ENCODE data around the gene CSTA.

CSTA gene, protein sequence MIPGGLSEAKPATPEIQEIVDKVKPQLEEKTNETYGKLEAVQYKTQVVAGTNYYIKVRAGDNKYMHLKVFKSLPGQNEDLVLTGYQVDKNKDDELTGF

DNA sequence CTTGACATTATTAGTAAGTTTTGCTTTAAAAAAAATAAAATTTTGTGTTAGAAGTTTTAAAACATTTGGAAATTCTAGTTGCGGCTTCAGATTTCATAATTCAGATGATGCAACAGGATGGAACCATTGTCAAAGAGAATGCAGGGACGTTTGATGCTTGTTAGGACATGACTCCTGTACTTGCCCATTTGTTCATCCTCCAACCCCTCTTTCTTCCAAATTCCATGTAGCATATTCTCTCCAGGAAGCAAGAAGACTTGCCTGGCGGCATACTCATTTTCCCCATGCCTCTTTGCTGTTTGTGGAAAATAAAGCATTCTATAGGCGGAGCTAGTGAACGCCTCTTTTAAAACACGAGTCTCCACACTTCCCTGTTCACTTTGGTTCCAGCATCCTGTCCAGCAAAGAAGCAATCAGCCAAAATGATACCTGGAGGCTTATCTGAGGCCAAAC is at the start of gene CSTA:
Gene CSTA (plus strand): TSS at position 378 of the 453 bp plus-strand sequence. CDS start 45 bp downstream, at position 423.
- DNase-seq = no peak

DNA sequence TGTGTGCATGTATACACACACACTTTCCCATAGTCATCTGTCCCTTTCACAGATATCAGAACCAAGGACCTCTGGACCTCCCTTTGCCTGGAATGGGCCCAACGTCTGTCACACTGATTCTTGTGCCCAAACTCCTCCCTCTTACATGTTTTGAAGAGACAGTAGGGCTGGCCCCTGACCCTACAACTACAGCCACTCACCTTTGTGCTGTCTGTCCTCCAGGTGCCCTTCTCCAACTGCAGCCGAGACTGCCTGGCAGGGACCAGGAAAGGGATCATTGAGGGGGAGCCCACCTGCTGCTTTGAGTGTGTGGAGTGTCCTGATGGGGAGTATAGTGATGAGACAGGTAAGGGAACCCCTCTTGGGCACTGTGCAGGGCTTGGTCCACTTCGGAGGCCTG is 43.2 kb upstream of the CSTA start:
- DNase-seq = no peak

DNA sequence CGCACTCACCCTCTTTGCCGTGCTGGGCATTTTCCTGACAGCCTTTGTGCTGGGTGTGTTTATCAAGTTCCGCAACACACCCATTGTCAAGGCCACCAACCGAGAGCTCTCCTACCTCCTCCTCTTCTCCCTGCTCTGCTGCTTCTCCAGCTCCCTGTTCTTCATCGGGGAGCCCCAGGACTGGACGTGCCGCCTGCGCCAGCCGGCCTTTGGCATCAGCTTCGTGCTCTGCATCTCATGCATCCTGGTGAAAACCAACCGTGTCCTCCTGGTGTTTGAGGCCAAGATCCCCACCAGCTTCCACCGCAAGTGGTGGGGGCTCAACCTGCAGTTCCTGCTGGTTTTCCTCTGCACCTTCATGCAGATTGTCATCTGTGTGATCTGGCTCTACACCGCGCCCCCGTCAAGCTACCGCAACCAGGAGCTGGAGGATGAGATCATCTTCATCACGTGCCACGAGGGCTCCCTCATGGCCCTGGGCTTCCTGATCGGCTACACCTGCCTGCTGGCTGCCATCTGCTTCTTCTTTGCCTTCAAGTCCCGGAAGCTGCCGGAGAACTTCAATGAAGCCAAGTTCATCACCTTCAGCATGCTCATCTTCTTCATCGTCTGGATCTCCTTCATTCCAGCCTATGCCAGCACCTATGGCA is 41.1 kb upstream of the CSTA start:
- DNase-seq = no peak

DNA sequence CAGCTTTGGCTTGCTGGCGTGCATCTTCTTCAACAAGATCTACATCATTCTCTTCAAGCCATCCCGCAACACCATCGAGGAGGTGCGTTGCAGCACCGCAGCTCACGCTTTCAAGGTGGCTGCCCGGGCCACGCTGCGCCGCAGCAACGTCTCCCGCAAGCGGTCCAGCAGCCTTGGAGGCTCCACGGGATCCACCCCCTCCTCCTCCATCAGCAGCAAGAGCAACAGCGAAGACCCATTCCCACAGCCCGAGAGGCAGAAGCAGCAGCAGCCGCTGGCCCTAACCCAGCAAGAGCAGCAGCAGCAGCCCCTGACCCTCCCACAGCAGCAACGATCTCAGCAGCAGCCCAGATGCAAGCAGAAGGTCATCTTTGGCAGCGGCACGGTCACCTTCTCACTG is 40.6 kb upstream of the CSTA start:
- DNase-seq = no peak

DNA sequence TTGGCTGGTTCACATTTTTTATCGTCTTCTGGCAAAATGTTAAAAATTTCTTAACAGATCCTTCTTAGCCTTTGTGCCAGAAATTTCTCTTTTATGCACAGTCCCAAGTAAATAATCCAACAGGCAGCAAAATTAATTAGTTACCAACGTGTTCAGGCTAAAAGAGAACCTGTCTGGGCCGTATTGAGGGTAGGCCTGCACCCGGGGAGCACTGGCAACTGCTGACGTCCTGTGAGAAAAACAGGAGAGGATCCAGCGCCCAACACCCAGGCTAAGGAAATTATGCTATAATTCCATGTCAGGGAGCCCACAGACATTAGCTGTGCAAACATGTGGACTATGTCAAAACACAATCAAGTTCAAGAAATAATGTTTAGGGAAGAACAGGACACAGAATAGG is 30.7 kb upstream of the CSTA start:
- no peak for DNase-seq

DNA sequence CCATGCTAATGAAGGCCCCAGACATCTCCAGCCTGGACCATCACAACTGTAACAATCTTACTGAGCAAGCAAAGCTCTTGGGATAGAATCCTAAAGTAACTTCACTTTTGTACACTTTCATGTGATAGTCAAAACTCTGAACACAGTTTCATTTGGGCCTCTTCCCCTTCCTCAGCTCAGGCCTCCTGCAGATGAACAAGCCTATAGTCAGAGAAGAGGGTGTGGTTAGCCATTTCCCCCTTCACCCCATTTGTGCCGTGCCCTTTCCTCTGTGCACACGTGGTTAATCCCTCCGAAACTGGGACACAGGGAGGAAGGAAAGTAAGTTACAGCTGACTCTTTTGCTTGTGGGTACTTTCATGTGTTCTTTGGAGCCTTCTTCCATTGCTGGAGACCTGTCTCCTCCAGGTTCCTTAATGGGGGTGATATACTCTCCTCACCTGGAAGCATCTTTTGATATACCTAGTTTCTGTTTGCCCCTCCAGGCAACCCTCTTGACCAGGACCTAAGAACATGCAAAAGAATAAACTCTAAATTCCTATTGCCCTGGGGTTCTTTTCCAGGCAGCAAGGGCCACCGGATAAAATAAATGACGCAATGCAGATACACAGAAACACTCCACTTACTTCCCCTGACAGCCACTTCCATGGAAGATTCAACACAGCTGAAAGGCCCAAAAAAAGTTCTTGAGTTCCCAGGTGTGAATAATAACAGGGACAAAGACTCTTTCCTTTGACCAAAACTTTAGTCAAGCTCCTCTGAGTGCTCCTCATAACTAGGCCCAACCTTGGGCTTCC is 29.6 kb upstream of the CSTA start:
- DNase-seq = no peak

DNA sequence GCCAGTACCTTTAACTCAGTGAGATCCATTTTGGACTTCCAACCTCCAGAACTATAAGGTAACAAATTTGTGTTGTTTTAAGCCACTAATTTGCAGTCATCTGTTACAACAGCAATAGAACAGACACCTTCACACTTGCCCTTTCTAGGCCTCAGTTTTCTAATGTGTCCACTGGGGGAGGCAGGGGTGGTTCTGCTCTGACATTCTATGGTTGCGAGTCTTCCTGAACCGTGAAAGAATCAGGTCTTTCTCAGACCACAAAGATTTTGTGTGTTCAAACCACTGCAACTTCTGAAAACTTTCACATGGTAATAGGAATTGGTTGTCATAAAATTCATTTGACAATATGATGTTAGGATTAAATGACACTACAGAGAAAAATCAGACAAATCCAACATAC is 26.8 kb upstream of the CSTA start:
- DNase-seq = no peak

DNA sequence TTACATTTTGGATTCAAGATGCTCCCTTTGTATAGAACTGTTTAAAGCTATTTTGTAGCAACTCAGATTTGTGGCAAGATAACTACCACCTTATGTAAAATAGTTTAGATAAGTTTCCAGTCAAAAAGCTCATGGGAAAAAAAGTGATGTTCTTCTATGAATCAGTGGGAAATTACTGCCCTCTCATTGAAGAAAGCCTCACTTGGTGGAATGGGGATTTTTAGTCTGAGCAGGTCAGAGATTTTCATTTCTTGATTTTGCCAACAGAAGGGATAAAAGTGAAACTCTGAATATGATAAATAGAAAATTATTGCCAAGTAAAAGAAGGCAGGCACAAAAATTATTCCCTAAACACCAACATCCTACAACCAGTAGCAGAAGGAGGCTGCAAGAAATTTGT is 25.8 kb upstream of the CSTA start:
- DNase-seq = no peak

DNA sequence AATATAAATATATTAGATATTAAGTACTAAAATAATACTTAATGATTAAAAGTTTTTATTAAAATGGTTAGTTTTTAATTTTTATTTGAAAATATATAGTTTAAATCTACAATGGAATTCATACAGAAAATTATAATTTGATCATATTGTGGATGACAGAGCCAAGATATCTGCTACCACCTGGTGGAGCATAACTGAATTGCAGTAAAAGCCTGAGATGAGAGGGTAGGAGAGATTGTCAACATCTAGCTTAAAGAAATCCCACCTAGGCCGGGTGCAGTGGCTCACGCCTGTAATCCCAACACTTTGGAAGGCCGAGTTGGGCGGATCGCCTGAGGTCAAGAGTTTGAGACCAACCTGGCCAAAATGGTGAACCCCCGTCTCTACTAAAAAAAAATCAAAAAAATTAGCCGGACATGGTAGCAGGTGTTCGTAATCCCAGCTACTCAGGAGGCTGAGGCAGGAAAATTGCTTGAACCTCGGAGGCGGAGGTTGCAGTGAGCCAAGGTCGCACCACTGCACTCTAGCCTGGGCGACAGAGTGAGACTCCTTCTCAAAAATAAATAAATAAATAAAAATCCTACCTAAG is 25.1 kb upstream of the CSTA start:
- DNase-seq = peak; percentile 0

DNA sequence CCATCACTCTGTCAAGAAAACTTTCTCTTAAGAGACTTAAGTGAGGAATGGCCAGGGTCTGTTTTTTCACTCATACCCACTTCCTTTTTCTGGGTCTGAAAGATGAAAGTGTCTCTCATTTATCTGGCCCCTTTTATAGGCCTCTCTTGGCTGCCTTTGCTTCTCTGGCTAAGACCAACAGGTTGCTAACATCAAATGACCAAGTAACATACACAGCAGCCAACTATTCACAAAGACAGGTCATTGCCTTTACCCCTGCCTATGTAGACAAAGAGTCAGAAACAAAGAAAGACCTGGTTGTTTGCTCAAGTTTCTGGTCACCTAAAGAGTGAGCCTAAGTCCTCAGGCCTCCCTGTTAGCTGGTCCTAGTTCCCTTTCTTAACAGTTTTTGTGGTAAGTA is 24.0 kb upstream of the CSTA start:
- no peak for DNase-seq

DNA sequence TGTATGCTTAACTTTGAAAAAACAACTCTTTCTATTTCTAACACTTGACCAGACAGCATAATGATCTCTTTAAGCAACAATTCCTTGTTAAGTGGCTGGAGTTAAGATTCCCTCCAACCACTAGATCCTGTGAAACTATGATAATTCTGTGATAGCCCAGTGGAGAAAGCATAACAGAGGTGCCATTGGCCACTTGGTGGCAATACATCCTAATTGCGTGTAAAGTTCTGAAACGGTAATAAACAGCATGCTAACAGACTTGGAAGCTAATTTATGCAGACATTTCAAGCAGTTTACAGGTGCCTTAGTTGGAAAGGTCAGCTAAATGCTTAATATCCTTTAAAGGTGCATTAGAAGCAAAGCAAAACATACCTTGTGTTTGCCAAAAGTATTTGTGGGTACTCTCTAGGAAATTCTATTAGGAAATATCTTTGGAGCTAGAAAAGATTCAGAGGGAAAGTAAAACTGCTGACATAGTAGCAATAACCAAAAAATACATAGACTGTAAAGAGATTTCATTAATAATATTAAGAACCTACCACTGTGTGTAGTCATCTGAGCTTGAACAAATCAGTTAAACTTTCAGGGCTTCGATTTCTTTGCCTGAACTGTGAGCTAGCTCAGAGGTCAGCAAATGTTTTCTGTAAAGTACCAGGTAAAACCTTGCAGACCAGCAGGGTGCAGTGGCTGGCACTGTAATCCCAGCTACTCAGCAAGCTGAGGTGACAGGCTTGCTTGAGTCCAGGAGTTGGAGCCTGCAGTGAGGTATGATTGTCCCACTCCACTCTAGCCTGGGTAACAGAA is 19.0 kb upstream of the CSTA start:
- DNase-seq = no peak

DNA sequence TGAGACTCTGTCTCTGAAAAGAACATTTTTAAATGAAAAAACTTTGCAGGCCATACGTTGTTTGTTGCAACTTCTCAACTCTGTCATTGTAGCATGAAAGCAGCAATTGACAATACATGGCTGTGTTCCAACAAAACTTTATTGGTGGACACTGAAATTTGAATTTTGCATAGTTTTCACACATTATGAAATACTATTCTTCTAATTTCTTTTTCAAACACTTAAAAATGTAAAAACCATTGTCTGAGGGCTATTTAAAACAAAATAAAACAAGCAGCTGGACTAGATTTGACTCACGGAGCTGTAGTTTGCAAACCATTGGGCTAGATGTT is 18.5 kb upstream of the CSTA start:
- DNase-seq = no peak

DNA sequence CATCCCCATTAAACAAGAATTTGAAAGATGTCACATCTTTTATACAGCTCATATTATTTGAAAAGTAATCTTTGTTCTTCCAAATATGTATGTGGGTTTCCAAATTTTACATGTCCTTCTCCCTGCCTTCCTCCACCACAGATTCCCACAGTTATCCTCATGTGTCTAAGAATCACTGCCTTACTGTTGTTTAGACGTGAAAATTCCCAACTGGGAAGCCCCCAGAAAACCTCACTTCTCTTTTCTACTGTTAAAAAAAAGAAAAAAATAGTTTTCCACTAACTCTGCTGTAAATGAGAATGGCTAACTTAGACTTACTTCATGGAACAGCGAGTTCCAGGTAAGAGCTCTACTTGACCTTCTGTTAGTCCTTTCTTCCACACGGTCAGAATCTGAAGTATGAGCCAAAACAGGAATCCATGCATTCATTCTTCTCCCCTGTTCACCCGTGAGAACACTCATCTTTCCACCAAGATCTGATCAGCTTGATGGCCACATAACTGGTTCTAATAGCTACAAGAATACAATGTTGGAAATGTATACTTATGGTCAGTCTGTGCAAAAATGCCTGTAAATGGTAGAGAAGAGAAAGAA is 17.9 kb upstream of the CSTA start:
- no peak for DNase-seq

DNA sequence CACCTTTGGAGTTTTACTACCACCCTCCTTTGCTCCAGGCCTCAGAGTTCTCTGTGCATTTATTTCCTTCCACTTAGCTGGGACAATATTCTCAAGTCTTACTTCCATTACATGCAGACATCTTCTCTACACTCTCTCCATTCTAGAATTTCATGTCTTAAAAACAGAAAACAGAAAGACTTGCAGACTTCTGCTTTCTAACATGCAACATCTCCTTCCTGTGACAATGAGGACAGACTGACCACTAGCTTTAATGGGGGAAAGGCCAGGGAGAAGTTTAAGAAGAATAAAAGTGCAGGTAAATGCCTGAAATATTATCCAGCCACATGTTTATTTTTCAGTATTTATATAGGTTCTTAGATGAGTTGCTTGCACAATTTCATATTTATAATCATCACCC is 17.1 kb upstream of the CSTA start:
- no peak for DNase-seq

DNA sequence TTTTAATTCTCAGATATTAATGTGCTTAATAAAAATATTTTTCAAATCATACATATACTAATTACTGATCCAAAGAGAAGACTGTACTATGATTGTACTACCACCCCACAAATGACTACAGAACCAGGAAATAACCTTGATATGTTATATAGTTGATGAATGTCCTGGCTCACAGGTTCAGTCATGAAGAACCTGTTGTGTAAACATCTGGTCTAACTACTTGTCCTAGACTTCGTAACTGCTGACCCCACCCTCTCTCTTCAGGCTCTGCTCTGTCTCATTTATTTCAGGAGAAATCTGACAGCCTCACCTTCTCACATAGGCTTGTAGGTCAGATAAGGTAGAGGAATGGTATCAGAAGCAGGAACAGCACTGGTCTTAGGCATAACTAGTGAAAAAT is 14.7 kb upstream of the CSTA start:
- DNase-seq = no peak

DNA sequence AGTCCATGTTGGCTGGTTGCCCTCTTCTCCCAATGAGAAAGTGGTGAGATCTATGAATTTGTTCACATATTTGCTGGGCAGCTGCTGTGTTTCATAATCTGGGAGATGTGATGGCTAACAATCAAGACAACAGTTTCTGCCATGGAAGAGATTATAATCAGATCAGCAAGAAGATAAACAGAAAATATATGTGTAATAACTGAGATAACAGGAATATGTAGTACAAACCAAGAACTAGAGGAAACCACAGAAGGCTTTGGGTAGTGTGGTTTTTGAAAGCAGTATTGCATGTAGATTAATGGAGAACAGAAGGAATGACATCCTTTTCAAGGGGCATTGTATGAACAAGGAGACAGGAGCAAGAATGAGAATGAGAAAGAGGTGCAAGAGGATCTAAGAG is 12.2 kb upstream of the CSTA start:
- no peak for DNase-seq

DNA sequence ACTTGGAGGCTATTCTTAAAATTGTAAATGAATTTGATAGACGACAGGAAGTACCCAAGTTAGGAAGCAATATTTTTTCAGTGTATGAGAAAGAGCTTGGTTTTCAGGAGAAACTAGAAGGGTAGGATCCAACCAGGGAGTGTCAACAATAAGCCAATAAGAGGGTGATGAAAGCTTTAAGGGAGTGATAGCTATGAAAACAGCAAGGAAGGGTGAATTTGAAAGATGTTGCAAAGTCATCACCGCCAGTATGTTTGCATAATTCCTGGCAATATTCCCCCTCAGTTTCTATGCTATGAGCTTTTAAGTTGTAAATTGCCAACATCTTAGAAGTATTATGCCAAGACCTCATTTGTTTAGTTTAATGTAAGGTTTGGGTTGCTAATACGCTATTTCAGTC is 11.8 kb upstream of the CSTA start:
- DNase-seq = no peak

DNA sequence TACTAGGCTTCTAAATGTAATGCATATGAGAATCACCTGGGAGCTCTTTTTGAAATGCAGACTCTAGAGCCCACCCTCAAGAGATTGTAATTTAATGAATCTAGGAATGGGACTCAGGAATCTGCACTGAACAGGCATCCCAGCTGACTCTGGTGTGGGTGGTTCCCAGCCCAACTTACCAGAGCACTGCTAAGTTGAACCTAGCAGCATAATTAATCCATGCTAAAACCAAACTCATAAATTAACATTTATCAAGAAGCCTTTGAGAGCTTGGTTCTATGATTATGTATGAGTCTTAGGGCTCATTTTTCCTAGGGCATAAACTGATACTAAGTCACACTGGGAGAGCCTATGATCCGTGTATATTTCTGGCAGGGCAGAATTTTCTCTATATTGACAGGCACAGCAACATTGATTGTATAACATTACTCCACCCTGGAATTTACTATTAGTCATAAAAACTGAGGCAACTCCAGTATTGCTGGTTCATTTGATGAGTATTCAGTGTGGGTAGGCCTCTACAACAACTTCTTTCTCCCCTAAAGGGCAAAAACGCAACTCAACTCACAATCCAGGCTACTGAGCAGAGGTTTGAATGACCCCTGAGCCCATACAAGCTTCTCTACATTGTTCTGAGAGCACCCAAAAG is 10.7 kb upstream of the CSTA start:
- no peak for DNase-seq

DNA sequence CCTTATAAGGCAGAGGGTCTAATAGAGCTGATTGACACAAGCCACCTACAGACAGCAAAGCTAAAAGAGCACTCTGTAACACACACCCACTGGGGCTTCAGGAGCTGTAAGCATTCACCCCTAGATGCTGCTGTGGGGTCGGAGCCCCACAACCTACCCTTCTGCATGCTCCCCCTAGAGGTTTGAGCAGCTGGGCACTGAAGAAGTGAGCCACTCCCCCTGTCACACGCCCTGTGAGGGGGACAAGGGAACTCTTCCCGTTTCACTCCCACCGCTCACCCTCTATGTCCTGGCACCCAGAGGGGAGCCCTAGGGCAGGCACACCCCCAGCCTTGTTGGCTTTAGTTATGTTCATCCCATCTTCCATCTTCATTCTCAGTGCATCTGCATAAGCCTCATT is 9.4 kb upstream of the CSTA start:
- no peak for DNase-seq

DNA sequence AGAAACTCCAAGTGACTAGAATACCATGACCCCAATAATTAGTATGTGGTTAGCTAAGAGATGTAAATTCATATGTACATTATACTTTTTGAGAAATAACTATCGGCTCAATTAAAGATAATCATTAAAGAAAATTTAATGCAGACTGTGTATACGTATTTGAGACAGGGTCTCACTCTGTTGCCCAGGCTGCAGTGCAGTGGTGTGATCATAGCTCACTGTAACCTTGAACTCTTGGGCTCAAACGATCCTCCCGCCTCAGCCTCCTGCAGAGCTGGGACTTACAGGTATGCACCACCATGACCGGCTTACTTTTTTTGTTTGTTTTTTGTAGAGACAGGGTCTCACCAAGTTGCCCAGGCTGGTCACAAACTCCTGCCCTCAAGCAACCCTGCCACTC is 8.7 kb upstream of the CSTA start:
- no peak for DNase-seq

DNA sequence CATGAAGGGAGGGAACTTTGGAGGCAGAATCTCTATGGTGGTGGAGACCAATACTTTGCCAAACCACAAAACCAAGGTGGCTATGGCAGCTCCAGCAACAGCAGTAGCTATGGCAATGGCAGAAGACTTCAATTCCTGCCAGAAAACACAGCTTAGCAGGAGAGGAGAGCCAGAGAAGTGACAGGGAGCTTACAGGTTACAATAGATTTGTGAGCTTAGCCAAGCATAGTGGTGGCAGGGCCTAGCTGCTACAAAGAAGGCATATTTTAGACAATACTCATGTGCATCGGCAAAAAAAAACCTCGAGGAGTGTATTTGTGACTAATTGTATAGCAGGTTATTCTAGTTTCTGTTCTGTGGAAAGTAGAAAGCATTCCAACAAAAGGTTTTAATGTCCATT is 6.4 kb upstream of the CSTA start:
- no peak for DNase-seq
